NCI-H510A treated with DMSO at 0.1 percent for 48 hours (cell line): Measurements from ENCODE around the gene ZBTB47.

Experiments used
- DNase-seq: peaks from one replicate; lab custom pipeline; 2025; lab: John Stamatoyannopoulos, UW

The ZBTB47 gene

GRCh38 chr3:42712688-42713372 lies 59.3 kb downstream of the ZBTB47 start:
- no peak for DNase-seq

GRCh38 chr3:42713747-42714146 lies 60.2 kb downstream of the ZBTB47 start:
- DNase-seq: no peak

DNA sequence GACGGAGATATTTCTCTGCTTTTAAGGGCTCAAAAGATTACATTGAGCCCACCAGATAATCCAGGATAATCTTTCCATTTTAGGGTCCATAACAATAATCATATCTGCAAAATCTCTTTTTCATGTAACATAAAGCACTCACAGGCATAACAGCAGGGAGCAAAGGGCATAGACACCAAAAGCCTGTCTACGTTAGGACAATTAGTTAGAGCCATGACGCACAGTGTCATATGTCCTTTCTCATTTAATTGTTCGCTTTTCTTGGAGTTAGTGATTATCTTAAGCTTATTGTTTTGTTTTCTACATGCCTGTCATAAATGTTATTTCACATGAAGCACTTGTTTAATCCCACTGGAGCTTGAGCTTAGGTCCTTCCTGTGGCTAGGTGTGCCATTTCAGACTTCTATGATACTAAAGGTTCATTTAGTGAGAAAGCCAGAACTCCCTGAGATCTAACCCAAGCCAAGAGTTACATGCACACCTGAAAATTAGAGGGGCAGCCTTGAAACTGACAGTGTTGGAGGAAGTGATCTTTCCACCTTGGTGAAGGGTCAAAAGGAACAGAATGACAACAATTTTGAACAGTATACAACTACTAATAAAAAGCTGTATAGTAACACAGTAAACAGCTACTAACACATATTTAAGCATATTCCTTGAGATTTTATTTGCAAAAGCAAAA lies 60.8 kb downstream of the ZBTB47 start:
- DNase-seq: no peak
